CD1c-positive myeloid dendritic cell (primary cell): ENCODE results near the gene BCL7B.
"Not testable (repeated sequence)": the region's sequence is repeated elsewhere in the genome, so short reads cannot be mapped to it uniquely, and the experiment has no call there.

ENCODE experiments used
- DNase-seq: peaks from one replicate; pipeline ENCODE4 v3.0.0-alpha.2; 2016; ENCODE audit errors: extremely low spot score

The BCL7B gene

DNA sequence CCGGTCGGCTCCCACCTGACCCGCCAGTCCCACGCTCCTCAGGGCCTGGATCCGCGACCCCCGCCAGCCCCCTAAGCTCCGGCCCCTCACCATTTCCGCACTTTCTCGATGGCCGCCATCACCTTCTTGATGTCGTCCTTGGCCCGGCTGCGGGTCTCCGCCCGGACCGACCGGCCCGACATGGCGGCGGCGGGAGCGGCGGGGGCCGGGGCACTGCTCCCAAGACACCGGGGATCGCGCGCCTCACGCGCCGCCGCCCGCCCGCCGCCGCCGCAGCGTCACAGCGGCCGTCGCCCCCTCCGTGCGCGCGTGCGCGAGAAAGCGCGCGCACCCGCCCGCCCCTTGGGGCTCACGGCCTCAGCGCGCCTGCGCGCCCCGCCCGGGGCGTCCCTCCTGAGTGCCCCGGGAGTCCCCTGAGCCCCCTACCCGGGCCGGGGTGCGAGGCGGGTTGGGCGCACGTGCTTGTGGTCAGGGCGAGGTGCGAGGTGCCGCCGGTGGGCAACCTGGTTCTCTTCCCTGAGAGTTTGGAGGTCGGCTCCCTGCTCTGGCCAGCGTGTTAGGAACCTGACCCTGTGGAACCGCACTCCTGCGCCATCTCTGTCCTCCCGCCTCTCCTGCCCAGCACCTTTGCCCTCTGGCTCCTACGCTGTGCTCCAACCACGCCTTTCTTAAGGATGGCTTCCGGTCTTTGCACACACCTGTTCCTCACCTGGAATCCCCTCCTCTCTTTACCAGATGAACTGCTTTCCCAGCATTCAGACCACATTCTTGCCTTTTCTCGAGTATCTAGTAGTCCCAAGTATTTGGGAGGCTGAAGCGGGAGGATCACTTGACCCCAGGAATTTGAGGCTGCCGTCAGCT is at the start of gene BCL7B:
Gene BCL7B (minus strand): TSS at position 294 of the 861 bp plus-strand sequence. CDS start 112 bp downstream, at position 182.
- peak; percentile 93 for DNase-seq

- no peak for DNase-seq
Observed at GRCh38 chr7:73605601-73606220, 48.2 kb upstream of the BCL7B start.

GRCh38 chr7:73602721-73603651 is 45.5 kb upstream of the BCL7B start:
- DNase-seq: peak; percentile 48

DNA sequence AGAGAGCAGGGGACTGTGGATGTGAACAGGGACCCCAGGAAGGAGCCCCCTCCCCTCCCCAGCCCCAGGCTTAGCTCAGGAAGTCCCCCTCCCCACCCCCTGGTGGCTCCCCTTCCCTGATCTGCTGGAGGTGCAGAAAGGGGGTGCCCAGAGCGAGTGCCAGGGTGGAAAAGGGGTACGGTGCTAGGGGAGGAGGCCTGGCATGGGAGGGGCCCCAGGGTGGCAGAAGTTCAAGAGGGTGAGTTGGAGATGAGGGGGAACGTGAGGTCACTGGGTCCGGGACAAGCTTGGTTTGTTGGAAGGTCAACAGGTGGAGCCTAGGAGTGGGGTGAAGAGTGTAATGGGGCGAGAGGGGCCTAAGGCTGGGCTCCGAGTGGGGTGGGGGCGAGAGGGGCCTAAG is 42.4 kb upstream of the BCL7B start:
- no peak for DNase-seq

GRCh38 chr7:73599151-73599882 is 41.8 kb upstream of the BCL7B start:
- DNase-seq: no peak

GRCh38 chr7:73597978-73598782 is 40.7 kb upstream of the BCL7B start:
- DNase-seq: no peak

DNA sequence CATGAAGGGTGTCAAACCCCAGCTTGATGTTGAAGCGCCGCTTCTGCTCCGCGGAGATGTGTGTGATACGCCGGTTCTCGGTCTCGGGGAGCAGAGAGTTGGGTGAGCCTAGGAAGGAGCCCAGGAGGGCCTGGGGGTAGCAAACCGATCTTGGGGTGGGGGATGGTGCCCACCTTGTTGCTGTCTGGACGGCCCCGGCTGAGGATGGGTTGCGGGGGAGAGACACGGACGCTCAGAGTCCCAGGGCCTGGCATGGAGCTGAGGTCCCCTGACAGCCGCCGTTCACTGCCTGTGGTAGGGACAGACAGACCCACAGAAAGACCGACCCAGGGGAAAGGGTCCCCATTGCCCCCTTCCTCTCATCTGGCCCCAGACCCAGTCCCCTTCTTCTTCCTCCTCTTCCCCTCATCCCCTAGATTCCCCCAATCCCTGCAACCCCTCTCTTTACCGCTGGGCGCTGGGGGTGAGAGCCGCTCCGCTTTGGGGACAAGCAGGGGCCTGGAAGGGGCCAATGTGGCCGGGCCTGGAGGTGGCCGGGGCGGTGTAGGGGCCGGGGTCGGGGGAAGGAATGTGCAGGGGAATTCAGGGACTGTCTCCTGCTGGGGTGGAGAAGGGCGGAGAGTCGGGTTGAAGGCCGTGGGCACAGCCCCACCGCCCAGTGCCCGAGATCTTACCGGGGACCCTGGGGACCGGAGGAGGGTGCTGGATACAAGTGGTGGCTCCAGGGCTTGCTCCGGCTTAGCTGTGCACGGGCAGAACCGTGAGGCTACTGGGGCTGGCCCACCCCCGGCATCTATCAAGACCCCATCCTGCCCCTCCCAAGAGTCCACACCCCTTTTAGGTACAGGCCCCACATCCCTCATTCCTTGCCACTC is 38.9 kb upstream of the BCL7B start:
- no peak for DNase-seq

- no peak for DNase-seq
Observed at GRCh38 chr7:73595358-73595757, 37.9 kb upstream of the BCL7B start.

DNA sequence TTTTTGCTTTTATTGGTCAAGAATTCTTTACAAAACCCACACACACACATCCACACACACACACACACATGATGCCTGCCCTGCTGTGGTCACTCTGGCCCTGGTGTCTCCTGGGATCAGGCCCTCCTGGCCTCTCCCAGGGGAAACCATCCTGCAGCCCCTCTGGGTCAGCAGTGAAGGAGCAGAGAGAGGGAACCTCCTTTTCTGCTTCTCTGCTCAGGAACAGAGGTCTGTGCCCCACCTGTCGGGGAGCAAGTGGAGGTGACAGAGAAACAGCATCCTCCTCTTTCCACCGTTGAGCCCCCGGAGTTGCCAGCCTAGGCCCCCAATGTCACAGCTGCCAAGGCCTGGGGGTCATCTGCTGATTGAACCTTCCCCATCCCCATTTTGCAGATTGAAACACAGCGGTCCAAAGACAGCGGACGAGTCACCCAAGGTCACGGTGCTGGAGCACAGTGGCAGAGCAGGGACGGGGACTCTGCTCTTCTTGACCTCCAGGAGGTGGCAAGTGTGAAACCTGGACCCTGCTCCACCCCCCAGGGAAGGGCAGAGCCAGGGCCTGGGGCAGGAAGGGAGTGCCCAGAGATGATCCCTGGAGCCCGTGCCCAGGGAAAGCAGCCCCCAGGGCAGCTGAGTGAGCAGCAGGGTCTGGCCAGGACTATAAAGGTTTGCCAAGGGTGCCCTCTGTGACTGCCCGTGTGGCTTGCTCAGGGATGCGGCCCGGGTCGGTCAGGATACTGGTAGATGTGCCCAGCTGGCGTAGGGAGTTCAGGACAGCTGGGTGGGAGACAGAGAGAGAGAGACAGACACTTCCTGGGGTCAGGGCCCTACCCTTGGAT is 35.9 kb upstream of the BCL7B start:
- DNase-seq: no peak

DNA sequence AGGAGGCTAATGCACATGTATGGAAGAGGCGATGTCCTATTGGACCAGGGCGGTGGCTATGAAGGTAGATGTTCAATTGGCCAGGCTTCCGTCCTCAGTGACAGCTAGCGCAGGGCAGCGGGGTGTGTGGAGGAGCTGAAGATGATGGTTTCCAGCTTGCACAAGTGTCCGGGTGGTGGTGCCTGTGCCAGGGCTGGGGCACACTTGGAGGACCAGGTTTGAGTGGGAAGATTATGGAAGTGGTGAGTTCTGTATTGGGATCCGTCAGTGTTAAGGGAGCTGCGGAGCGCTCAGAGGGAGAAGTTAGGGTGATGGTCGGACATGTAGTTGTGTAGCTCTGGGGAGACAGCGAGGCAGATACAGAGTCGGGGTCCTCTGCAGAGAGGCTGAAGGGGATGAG is 29.4 kb upstream of the BCL7B start:
- no peak for DNase-seq

DNA sequence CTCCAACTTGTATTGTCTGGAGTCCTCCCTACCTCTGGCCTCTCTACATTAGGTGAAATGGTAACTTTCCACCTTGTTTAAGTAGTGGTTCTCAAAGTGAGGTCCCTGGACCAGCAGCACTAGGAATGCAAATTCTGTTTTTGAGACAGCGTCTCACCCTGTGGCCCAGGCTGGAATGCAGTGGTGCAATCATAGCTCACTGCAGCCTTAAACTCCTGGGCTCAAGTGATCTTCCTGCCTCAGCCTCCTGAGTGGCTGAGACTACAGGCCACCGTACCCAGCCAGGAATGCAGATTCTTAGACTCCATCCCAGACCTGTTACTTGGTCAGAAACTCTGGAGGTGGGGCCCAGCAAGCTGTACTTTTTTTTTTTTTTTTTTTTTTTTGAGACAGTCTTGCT is 27.7 kb upstream of the BCL7B start:
- no peak for DNase-seq

DNA sequence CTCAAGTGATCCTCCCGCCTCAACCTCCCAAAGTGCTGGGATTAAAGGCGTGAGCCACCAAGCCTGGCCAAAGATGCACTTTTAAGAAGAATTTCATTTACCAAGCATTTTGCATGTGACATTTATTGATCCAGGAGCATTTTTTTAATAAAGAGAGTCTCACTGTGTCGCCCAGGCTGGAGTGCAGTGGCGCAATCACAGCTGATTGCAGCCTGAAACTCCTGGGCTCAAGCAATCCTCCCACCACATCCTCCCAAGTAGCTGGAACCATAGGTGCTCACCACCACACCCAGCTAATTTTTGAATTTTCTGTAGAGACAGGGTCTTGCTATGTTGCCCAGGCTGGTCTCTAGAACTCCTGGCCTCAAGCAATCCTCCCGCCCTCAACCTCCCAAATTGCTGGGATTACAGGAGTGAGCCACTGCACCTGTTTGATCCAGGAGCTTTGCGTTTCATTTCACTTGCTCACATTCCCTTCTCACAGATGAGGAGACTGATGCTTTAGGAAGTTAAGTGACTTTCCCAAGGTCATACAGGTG is 25.2 kb upstream of the BCL7B start:
- DNase-seq: peak; percentile 27

GRCh38 chr7:73581006-73581405 is 23.5 kb upstream of the BCL7B start:
- DNase-seq: not testable (repeated sequence)

DNA sequence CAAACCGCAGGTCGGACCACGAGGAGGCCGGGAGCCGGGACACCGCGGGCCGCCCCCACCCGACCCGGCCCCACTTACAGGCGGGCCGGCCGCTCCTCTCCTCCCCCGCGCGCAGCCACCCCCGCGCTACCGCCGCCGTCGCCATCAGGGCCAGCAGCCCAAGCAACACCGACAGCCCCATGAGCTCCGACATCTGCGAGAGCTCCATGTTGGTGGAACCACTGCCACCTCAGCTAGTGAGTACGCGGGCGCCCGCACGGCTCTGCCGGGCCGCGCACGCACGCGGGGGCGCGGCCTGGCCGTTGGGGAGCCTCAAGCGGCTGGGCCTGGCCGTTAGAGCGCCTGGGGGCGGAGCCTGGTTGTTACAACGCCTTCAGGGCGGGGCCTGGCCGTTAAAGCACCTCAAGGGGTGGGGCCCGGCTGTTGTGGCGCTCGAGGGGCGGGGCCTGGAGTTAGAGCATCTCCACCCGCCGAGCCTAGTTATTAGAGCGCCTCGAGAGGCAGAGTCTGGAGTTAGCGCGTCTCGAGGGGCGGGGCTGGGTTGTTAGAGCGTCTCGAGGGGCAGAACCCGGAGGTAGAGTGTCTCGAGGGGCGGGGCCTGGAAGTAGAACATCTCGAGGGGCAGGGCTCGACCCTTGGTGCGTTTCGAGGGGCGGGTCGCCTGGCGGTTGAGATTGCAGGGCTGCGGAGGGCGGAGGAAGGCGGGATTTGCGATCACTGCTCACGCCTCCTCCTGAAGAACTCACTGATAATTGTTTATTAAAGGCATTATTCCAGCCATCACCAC is 21.0 kb upstream of the BCL7B start, which contains the start of gene TBL2:
Gene TBL2 (minus strand): TSS at position 238 of the 787 bp plus-strand sequence. CDS start 30 bp downstream, at position 208.
- peak; percentile 100 for DNase-seq

DNA sequence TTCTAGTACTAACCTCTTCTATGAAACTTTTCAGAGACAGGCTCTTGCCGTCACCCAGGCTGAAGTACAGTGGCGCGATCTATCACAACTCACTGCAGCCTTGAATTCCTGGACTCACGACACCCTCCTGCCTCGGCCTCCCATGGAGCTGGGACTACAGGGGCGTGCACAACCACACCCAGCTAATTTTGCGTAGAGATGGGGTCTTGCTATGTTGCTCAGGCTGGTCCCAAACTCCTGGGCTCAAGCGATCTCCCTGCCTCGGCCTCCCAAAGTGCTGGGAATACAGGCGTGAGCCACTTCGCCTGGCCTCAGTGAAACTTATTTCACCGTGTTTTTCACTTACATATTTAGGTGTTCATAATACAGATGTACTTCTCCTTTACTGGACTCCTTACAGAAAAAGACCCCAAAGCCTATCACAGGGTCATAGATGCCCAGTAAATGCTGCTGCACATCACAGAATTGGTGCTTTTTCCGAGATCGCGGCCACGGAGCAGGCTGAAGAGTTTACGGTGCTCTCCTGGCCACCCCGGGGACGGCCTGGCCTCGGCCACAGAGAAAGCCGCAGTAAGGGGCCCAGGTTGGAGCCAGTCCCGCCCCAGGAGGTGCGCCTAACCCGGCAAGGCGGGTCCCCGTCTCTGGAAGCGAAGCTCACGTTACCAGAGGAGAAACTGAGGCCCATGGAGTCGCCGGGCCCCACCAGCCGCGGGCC is 20.3 kb upstream of the BCL7B start:
- no peak for DNase-seq

GRCh38 chr7:73573791-73574190 is 16.3 kb upstream of the BCL7B start:
- DNase-seq: no peak

DNA sequence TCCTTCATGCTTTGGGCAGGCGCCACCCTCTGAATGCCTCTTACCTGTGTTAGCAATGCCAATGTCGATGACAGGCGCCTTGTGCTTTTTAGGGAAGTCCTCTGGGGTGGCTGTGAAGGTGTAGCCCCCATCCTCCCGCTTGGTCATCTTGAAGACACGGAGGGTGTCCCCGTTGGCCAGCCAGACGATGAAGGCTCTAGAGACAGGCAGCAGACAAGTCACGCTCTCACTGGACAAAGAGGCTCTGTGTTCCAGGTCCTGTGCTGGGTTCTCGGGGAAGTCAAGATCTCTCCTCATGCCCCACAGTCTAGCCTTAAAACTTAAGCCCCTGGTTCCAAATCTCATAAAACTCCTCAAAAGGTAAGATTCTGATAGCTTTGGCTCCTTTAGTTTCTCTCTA is 15.8 kb upstream of the BCL7B start:
- DNase-seq: no peak
